ENCODE data around the gene PEX5L.

PEX5L gene

DNA sequence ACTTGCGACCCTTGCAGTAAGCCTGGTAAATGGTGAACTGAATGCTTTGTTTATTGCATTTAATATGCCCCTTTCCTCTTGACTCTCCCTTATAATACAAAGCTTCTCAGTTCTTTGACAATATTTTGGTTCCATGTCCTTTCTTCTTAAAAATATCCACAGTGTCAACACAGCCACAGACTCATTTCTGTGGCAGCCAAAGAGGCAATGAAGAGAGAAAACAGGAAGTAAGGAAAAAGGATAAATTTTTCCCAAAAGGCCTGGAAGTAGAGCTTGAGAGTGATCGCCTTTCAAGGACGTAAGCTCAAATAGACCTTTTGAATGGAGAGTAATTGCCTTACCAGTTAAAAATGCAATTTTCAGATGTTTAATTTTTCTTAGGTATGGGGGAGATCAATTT is 59.4 kb downstream of the PEX5L start:
- no peak overlapping the region for H3K4me3 ChIP-seq (ENCODE audit: low read depth, low read length)
- no peak for DNase-seq (ENCODE audit: low read depth)
- TF ChIP-seq, protein P1, sequence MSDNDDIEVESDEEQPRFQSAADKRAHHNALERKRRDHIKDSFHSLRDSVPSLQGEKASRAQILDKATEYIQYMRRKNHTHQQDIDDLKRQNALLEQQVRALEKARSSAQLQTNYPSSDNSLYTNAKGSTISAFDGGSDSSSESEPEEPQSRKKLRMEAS (IDR thresholded peaks at IDR 0.05; ENCODE audit: low read depth, low read length): no peak
- TF ChIP-seq, protein P2, sequence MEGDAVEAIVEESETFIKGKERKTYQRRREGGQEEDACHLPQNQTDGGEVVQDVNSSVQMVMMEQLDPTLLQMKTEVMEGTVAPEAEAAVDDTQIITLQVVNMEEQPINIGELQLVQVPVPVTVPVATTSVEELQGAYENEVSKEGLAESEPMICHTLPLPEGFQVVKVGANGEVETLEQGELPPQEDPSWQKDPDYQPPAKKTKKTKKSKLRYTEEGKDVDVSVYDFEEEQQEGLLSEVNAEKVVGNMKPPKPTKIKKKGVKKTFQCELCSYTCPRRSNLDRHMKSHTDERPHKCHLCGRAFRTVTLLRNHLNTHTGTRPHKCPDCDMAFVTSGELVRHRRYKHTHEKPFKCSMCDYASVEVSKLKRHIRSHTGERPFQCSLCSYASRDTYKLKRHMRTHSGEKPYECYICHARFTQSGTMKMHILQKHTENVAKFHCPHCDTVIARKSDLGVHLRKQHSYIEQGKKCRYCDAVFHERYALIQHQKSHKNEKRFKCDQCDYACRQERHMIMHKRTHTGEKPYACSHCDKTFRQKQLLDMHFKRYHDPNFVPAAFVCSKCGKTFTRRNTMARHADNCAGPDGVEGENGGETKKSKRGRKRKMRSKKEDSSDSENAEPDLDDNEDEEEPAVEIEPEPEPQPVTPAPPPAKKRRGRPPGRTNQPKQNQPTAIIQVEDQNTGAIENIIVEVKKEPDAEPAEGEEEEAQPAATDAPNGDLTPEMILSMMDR (IDR thresholded peaks at IDR 0.05; ENCODE audit: low read depth, low read length): no peak
- no peak for TF ChIP-seq POLR2A (IDR thresholded peaks at IDR 0.05; ENCODE audit: extremely low read depth, insufficient read length)
- TF ChIP-seq MYC (IDR thresholded peaks at IDR 0.05; ENCODE audit: low read depth, low read length): no peak

GRCh38 chr3:179973931-179974361 is 62.8 kb downstream of the PEX5L start:
- no peak overlapping the region for H3K4me3 ChIP-seq (ENCODE audit: low read depth, low read length)
- TF ChIP-seq POLR2A (IDR thresholded peaks at IDR 0.05; ENCODE audit: extremely low read depth, insufficient read length) (no peak), MYC (IDR thresholded peaks at IDR 0.05; ENCODE audit: low read depth, low read length) (no peak)
- TF ChIP-seq, protein P1 (IDR thresholded peaks at IDR 0.05; ENCODE audit: low read depth, low read length): no peak
- TF ChIP-seq, protein P2 (IDR thresholded peaks at IDR 0.05; ENCODE audit: low read depth, low read length): no peak
- peak; percentile 49 for DNase-seq (ENCODE audit: low read depth)

DNA sequence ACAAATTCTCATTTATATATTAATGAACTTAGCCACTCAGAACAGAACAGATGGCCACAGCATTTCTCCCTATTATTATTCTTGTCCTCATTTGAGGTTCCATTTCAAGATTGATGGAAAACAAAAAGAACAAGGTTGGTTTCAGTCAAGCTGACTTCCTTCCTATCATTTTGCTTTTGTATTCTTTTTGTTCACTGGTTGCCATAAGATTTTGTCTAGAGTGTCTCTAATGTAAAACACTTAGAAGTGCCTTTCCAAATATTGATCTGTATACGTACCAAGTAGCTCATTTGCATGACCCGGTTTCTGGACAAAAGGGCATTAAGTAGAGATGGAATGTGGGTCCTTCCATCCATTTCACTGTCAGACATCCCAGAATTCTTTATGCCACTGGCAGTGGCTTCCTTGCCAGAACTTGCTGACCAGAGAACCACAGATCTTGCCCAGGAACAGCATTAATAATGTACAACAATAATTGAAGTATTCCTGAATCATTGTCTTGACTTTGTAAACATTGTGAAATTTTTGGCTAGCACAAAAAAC is 63.8 kb downstream of the PEX5L start:
- TF ChIP-seq, protein P2 (IDR thresholded peaks at IDR 0.05; ENCODE audit: low read depth, low read length): no peak
- TF ChIP-seq MYC (IDR thresholded peaks at IDR 0.05; ENCODE audit: low read depth, low read length): no peak
- no peak for TF ChIP-seq POLR2A (IDR thresholded peaks at IDR 0.05; ENCODE audit: extremely low read depth, insufficient read length)
- TF ChIP-seq, protein P1 (IDR thresholded peaks at IDR 0.05; ENCODE audit: low read depth, low read length): no peak
- no peak overlapping the region for H3K4me3 ChIP-seq (ENCODE audit: low read depth, low read length)
- DNase-seq (ENCODE audit: low read depth): no peak

- H3K4me3 ChIP-seq (ENCODE audit: low read depth, low read length): no peak overlapping the region
- no peak for DNase-seq (ENCODE audit: low read depth)
- TF ChIP-seq, protein P1 (IDR thresholded peaks at IDR 0.05; ENCODE audit: low read depth, low read length): no peak
These were observed 65.5 kb downstream of the PEX5L start for GRCh38 chr3:179971280-179971679.

GRCh38 chr3:179970746-179971145 is 66.0 kb downstream of the PEX5L start:
- DNase-seq (ENCODE audit: low read depth): no peak
- no peak overlapping the region for H3K4me3 ChIP-seq (ENCODE audit: low read depth, low read length)
- TF ChIP-seq, protein P1 (IDR thresholded peaks at IDR 0.05; ENCODE audit: low read depth, low read length): no peak
- TF ChIP-seq MYC (IDR thresholded peaks at IDR 0.05; ENCODE audit: low read depth, low read length): no peak

DNA sequence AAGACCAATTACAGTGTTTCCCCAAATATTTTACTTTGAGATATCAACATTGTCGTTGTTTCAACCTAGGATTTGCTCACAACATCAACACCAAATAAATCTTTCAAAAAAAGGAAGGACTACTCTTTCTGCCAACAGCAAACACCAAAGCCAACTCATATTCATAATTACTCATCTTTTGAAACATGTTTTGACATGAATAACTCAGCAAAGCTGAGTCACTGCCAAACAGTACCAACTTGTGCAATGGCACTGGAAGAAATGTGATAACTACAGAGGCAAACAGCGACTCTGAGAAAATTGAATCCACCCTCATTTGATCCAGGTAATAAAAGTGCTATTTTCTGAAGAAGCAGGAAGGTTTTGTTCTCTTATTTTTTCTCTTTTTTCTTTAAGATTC is 67.2 kb downstream of the PEX5L start:
- TF ChIP-seq, protein P1 (IDR thresholded peaks at IDR 0.05; ENCODE audit: low read depth, low read length): no peak
- TF ChIP-seq MYC (IDR thresholded peaks at IDR 0.05; ENCODE audit: low read depth, low read length) (no peak; the same call in 1 of the 2 replicates), POLR2A (IDR thresholded peaks at IDR 0.05; ENCODE audit: extremely low read depth, insufficient read length) (no peak)
- TF ChIP-seq, protein P2 (IDR thresholded peaks at IDR 0.05; ENCODE audit: low read depth, low read length): no peak
- no peak overlapping the region for H3K4me3 ChIP-seq (ENCODE audit: low read depth, low read length)
- DNase-seq (ENCODE audit: low read depth): peak; percentile 60
